ENCODE measurements around the gene NDUFAF3. TPM values are rescaled to one million over a fixed set of nuclear protein-coding genes. Genes with fewer than 3 reads are reported as not detected.

Gene NDUFAF3
- total RNA-seq, 1 donor from 2014 or later = 61.4 TPM

- H3K27me3 Mint-ChIP-seq (ENCODE audit: low read depth) = no peaks in the 10 kb centered on the region
- no peak for DNase-seq (ENCODE audit: low spot score in 2 of 2, unreplicated experiment in 2 of 2)
- TF ChIP-seq, protein P1, sequence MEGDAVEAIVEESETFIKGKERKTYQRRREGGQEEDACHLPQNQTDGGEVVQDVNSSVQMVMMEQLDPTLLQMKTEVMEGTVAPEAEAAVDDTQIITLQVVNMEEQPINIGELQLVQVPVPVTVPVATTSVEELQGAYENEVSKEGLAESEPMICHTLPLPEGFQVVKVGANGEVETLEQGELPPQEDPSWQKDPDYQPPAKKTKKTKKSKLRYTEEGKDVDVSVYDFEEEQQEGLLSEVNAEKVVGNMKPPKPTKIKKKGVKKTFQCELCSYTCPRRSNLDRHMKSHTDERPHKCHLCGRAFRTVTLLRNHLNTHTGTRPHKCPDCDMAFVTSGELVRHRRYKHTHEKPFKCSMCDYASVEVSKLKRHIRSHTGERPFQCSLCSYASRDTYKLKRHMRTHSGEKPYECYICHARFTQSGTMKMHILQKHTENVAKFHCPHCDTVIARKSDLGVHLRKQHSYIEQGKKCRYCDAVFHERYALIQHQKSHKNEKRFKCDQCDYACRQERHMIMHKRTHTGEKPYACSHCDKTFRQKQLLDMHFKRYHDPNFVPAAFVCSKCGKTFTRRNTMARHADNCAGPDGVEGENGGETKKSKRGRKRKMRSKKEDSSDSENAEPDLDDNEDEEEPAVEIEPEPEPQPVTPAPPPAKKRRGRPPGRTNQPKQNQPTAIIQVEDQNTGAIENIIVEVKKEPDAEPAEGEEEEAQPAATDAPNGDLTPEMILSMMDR (IDR thresholded peaks at IDR 0.05; ENCODE audit: unreplicated experiment) = no peak
- no peak overlapping the region for H3K4me3 Mint-ChIP-seq
- peaks cover under 1% of the 10 kb centered on the region for H3K4me1 Mint-ChIP-seq
- no peaks in the 10 kb centered on the region for H3K9me3 Mint-ChIP-seq
- no peak overlapping the region for H3K27ac Mint-ChIP-seq
- peaks cover 21% of the 10 kb centered on the region for H3K36me3 Mint-ChIP-seq
These were observed 12.7 kb downstream of the NDUFAF3 start for GRCh38 chr3:49034650-49035049.

DNA sequence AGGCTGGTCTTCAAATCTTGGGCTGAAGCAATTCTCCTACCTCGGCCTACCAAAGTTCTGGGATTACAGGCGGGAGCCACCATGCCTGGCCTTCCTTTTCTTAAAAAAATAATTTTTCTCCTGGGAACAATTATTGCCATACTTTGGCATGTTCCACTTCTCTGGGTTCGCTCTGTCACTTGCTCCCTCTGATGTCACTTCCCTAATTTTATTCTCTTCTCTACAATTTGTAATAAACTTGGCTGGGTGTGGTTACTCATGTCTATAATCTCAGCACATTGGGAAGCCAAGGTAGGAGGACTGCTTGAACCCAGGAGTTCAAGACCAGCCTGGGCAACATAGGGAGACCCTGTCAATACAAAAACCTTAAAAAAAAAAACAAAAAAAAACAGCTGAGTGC lies 13.4 kb downstream of the NDUFAF3 start:
- DNase-seq (ENCODE audit: low spot score in 2 of 2, unreplicated experiment in 2 of 2) = no peak
- Mint-ChIP-seq H3K27me3 (ENCODE audit: low read depth) (no peaks in the 10 kb centered on the region), H3K36me3 (peaks cover 24% of the 10 kb centered on the region), H3K9me3 (no peaks in the 10 kb centered on the region), H3K27ac (no peak overlapping the region), H3K4me1 (no peaks in the 10 kb centered on the region), H3K4me3 (no peak overlapping the region)
- TF ChIP-seq, protein P1 (IDR thresholded peaks at IDR 0.05; ENCODE audit: unreplicated experiment) = no peak

- peaks cover 40% of the 10 kb centered on the region for H3K36me3 Mint-ChIP-seq
- no peak for DNase-seq (ENCODE audit: low spot score in 2 of 2, unreplicated experiment in 2 of 2)
- no peaks in the 10 kb centered on the region for H3K9me3 Mint-ChIP-seq
- no peaks in the 10 kb centered on the region for H3K27me3 Mint-ChIP-seq (ENCODE audit: low read depth)
- no peak overlapping the region for H3K27ac Mint-ChIP-seq
- no peaks in the 10 kb centered on the region for H3K4me1 Mint-ChIP-seq
- TF ChIP-seq, protein P1 (IDR thresholded peaks at IDR 0.05; ENCODE audit: unreplicated experiment) = no peak
- no peak overlapping the region for H3K4me3 Mint-ChIP-seq
These were observed 31.6 kb downstream of the NDUFAF3 start for GRCh38 chr3:49053543-49053942.

GRCh38 chr3:49054344-49054862 lies 32.5 kb downstream of the NDUFAF3 start:
- no peak overlapping the region for H3K27ac Mint-ChIP-seq
- H3K27me3 Mint-ChIP-seq (ENCODE audit: low read depth) = no peaks in the 10 kb centered on the region
- peaks cover 36% of the 10 kb centered on the region for H3K36me3 Mint-ChIP-seq
- H3K9me3 Mint-ChIP-seq = no peaks in the 10 kb centered on the region
- TF ChIP-seq, protein P1 (IDR thresholded peaks at IDR 0.05; ENCODE audit: unreplicated experiment) = no peak
- H3K4me3 Mint-ChIP-seq = no peak overlapping the region
- H3K4me1 Mint-ChIP-seq = no peaks in the 10 kb centered on the region
- no peak for DNase-seq (ENCODE audit: low spot score in 2 of 2, unreplicated experiment in 2 of 2)

GRCh38 chr3:49057268-49057667 lies 35.3 kb downstream of the NDUFAF3 start:
- no peaks in the 10 kb centered on the region for H3K27me3 Mint-ChIP-seq (ENCODE audit: low read depth)
- peaks cover 24% of the 10 kb centered on the region for H3K36me3 Mint-ChIP-seq
- no peak overlapping the region for H3K27ac Mint-ChIP-seq
- TF ChIP-seq, protein P1 (IDR thresholded peaks at IDR 0.05; ENCODE audit: unreplicated experiment) = no peak
- H3K4me1 Mint-ChIP-seq = no peaks in the 10 kb centered on the region
- H3K9me3 Mint-ChIP-seq = no peaks in the 10 kb centered on the region
- DNase-seq (ENCODE audit: low spot score in 2 of 2, unreplicated experiment in 2 of 2) = no peak
- no peak overlapping the region for H3K4me3 Mint-ChIP-seq

GRCh38 chr3:49058011-49058410 lies 36.1 kb downstream of the NDUFAF3 start:
- TF ChIP-seq, protein P1 (IDR thresholded peaks at IDR 0.05; ENCODE audit: unreplicated experiment) = no peak
- DNase-seq (ENCODE audit: low spot score in 2 of 2, unreplicated experiment in 2 of 2) = no peak
- Mint-ChIP-seq H3K36me3 (peaks cover 21% of the 10 kb centered on the region), H3K27ac (no peak overlapping the region), H3K4me1 (no peaks in the 10 kb centered on the region), H3K4me3 (no peak overlapping the region), H3K9me3 (no peaks in the 10 kb centered on the region), H3K27me3 (ENCODE audit: low read depth) (no peaks in the 10 kb centered on the region)

Measured in mesothelial cell of epicardium (in vitro differentiated cells).